SH-SY5Y (cell line): ENCODE measurements around the gene GRIK3.

Source experiments
- GATA2 ChIP-seq: IDR thresholded peaks from 2 replicates; pipeline ENCODE4 v1.6.1; 2011; ENCODE audit warnings: mild to moderate bottlenecking, low read depth, low read length
- GATA3 ChIP-seq: IDR thresholded peaks from 2 replicates; pipeline ENCODE4 v1.6.1; 2011; ENCODE audit warnings: low read depth, mild to moderate bottlenecking, low read length, moderate library complexity

The GRIK3 gene

DNA sequence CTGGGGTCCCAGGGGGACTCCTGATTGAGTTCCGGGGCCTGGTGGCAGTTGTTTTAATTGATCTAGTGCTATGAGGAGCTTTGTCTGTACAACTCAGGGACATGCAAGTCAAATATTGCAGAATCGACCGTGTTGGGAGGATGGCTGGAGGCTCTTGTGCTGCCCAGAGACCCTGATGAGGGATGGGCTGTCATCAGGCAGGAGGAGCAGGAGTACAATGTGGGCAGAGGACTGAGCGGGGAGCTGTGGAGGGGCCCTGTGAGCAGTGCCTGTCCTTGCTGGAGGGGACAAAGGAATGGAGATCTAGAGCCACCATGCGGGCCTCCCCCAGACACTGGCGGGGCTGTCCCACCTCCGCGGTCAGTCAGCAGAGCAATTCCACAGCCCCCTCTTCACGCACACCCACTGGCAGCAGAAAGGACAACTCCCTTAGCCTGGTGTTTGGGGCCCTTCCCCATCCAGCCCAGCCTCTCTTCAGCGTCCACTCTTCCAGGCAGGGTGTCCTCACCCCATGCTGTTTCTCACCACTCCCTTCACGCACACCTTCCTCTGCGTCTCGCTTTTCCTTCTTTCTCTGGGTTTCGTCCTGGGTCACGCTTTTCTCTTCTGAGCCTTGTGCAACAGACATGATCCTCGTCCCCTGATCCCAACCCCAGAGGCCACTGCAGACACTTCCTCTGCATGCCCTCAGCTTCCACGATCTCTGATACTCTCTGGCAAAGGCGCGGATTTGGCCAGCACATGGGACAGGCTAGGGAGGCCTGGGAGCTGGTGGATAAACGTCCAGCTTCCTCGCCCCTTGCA is 122.6 kb downstream of the GRIK3 start:
- TF ChIP-seq GATA2 (no peak), GATA3 (no peak)

DNA sequence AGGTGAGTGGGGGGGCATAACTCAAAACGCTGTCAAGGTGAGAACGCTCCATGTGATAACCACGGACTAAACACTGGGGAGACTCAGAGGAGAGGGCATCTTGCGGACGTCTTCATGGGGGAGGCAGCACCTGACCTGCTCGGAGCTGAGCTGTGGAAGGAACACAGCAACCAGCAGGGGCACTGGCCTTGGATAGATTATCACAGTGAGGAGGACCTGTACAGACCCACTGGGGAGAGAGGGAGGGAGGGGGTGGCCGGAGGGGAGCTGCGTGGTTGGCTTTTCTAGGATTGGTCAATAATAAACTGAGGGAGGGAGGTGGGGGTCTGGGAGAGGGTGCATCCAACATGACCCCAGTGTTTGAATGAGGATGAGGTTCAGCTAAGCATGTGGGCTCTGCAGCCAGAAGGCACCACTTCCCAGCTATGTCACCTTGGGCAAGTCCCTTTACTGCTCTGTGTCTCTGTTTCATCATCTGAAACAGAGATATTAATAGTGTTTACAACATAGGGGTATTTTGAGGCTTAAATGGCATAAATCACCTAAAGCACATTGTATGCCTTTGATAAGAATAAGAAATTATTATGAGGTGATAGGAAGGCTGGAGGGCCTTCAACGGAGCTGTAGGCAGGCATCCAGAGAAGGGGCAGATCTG is 123.3 kb downstream of the GRIK3 start:
- no peak for TF ChIP-seq GATA2
- TF ChIP-seq GATA3: no peak

DNA sequence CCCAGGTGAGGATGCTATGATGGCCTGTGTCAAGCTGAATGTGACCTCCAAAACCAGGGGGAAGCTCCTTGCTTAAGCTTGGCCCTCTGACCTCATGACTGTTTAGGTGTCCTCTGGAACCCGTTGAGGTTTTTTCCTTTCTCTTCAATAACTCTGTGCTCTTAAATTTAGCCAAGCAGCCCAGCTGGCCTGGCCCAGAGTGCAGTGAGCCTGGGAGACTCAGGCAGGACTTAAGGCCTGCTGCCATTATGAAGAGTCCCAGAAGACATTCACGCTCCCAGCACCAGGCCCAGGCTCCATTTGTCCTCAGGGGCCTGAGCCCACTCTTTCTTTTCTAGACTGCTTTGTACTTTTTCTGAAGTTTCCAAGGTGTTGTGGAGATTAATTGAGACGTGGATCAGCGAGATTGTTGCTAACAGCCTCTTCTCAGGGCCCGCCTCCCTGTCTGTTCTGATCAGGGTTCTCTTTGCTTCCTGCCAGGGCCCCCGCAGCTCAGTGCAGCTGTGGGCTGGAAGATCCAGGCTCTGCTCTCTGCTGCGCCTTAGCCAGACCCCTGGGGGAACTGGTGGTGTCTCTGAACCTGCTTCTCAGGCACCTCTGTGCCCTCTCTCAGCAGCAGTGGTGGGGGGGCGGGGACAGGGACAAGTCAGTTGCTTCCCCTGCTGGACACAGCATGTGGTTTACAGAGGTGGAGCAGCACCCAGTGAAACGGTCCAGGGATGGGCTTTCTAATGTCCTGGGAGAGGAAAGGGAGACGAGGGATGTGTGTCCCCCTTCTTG is 124.2 kb downstream of the GRIK3 start:
- TF ChIP-seq GATA3: no peak

DNA sequence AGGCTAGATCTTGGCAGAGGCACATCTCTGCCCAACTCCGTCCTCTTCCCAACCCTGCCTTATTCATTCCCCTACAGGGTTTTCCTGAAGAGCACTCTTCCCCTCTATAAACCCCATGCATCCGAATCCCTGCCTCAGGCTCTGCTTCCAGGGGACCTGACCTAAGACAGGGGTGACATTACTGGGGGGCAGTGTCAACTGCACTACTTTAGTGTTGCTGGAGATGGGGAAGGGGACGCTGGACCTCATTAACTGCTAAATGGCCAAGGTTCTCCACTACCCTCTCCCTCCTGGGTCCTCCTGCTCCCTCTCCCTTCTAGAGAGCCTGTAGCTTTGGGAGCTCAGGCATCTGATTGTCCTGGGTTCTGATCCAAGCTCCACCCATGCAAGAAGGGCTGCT is 126.2 kb downstream of the GRIK3 start:
- no peak for TF ChIP-seq GATA3
- TF ChIP-seq GATA2: no peak

DNA sequence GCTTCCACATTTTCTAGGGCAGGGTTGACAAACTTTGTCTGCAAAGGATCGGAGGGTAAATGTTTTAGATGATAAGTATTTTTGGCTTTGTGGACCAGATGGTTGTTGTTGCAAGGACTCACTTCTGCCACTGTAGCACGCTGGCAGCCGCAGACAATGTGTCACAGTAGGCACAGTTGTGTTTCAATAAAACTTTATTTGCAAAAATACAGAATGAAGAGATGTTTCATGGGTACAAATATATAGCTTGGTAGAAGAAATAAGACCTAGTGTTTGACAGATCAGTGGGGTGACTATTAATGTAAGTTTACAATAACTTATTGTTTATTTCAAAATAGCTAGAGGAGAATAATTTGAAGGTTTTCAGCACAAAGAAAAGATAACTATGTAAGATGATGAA is 127.8 kb downstream of the GRIK3 start:
- TF ChIP-seq GATA3 (no peak), GATA2 (no peak)

DNA sequence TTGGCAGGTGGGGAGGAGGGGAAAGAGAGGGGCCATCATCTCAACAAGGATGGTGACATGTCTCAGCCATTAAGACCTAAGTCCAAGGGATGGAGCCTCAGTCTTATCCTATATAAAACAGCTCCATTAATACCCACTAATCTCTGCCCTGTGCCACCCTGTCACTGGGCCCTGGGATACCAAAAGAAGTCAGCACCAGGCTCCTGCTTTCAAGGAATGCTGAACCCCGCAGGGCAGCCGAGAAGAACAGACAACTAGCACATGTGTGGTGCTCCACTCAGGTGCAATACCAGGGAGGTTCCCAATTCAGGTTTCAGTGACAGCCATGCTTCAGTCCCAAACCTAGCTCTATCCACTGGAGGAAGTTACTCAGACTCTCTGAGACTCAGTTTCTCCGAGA is 128.4 kb downstream of the GRIK3 start:
- TF ChIP-seq GATA2: no peak
- TF ChIP-seq GATA3: no peak

DNA sequence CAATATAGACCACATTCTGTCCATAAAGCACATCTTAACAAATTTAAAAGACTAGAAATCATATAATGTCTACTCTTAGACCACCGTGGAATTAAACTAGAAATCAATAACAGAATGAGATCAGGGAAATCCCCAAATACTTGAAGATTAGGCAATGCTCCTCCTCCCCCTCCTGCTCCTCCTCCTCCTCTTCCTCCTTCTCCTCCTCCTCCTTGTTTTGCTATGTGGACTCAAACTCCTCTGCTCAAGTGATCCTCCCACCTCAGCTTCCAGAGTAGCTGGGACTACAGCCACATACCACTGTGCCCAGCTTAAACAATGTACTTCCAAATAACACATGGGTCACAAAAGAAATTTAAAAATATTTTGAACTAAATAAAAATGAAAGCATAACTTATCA is 134.2 kb downstream of the GRIK3 start:
- no peak for TF ChIP-seq GATA2
- no peak for TF ChIP-seq GATA3

DNA sequence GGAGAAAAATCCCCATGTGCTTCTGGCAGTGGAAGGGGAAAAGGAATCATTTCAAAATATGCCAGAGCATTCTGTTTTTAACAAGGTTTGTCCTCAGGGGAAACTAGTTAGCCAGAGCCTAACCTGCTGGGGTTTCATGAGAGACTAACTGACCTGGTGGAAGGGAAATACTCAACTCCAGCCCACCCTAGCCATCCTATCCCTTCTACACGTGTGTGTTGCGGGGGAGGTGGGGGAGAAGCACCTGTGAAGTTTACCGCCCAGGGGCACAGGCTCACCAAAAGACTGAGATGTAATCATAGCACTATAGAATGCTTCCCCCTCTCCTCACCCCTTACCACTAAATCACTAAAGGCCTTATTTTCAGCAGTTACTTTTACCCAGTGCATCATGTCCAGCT is 139.5 kb downstream of the GRIK3 start:
- TF ChIP-seq GATA3: no peak
- no peak for TF ChIP-seq GATA2

DNA sequence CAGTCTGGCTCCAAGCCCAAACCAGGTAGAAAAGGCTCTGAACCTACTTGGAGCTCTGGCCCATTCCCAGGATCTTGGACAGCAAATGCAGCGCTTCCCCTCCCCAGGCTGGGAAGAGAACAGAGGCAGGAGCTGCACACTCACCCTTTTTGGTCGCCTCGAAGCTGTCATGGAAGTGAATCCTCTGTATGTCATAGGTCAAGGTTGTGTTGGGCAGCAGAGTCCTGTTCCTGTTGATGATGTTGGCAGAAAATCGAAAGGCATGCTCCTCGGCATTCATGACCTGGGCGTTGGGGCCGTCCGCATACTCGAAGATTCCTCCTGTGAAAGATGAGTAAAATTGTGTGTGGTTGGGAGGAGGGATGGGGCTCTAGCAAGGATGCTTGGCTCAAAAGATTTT is 143.5 kb downstream of the GRIK3 start:
- no peak for TF ChIP-seq GATA3
- TF ChIP-seq GATA2: no peak

DNA sequence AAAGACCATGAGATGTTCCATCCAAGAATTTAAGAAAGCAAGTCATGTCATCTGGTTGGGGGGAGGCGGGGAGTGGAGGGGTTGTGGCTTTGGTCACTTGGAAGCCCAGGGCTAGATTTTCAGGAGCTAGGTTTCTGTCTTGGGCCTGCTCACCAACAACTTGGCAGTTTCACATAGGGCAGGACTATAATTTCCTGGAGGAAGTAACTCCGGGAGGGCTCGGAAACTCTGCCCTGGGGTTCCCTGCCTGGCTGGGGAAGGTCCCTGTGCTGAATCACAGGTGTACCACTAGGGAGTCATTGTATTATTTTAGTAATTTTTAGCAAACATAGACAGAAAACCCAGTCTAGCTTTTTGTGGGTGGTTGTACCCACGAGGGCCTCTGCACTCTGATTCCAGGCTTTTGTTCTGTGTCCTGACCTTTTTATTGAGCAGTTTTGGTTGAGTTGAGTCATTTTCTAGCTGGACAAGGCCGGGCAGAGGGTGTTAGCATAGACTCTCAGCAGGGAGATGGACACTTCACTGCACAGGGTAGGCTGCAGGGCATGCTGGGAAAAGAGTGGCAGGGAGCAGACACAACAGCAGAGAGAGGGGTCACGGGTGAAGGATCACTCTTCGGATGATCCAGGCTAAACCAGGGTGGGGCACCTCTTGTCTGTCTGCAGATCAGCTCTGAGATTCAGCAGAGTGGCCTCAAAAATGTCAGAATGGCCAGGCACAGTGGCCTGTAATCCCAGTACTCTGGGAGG is 144.7 kb downstream of the GRIK3 start:
- TF ChIP-seq GATA2 (no peak), GATA3 (no peak)

DNA sequence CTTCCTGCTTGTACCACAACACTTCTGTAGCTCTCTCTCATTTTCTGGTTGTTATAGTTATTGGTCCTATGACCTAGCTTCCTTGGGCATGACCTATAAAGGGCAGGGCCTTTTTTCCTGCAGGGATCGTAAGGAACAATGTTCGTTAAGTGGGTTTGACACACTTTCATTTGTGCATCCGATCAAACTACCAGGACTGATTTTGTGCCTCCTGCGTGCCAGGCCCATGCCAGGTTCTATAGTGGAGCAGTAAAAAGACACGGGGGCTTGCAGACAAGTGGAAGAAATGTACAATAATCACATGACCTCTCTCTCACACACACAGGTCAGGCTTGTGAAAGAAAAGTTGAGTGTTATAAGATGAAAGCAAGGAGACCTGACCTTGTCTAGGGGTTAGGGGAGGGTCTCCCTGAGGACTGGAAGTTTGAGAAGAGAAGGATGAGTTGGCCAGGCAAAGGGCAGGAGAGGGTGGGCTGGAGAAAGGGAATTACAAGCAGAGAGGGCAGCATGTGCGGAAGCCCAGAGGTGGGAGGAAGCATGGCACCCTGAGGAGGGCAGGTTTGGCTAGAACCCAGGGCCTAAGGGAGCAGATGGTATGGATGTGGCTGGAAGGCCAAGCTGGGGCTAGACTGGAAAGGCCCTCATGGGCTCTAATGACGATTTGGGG is 145.4 kb downstream of the GRIK3 start:
- no peak for TF ChIP-seq GATA2
- no peak for TF ChIP-seq GATA3

DNA sequence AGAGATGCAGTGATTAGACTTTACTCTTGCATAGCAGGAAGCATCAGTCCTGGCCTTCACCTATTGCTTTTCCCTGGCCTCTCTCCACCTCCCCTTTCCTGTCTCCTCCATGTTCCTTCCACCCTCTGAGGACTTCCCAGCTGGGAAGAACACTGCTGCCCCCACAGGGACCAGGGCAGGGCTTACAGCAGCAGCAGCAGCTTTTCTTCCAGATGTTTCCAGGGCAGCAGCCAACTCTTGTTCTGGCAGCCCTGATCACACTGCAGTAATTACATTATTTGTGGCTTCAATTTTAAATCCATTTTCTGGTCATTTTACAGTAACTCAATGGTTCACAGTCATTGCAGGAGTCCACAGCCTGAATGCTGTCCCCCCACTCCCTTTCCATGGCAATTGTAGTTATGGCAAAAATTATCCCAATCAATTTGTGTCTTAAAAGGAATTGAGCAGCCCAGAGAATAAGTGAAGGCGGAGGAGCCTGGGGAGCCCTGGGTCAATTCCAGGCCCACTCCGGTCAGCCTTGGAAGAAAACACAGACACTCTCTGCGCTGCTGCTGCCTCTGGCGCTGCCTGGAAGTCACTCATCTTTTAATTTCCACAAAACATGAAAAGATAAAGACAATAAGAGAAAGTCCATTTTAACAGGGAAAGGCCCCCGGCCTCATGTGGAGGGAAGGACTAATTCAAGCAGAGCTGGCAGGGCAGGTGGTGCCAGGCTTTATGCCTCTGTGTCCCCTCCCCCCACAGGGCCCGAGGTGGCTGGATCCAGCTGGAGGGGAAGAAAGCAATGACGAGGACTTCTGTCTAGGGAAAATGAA is 148.6 kb downstream of the GRIK3 start:
- no peak for TF ChIP-seq GATA3
- no peak; the same call in 1 of the 2 replicates for TF ChIP-seq GATA2

DNA sequence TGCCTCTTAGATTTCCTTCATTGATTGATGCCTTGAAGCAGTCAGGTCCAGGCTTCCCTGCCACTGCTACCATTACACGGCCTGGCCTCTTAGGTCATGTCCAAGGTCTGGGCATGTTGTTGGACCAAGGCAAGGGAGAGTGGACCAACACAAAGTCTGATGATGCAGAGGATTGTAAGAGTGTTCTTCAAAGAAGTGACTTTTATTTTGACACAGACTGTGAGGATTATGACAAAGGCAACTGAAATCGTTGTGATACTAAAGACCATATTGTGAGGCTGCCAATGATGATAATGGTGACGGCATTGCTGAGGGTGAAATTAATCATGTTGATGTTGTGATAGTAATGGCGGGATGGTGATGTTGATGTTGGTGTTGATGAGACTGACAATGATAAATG is 149.5 kb downstream of the GRIK3 start:
- no peak for TF ChIP-seq GATA2
- TF ChIP-seq GATA3: no peak
